Amygdala (tissue), 56 donors: ENCODE results near the gene NUP98.
A peak's percentile ranks its signal among the peaks of the same experiment; 100 is the strongest.

Experiments used
- DNase-seq, 56 donors: peaks; one replicate each; lab custom pipeline; 2025; lab: John Stamatoyannopoulos, UW

NUP98 gene

GRCh38 chr11:3797329-3798090, at the start of gene NUP98:
NUP98 (minus strand) TSS chr11:3797554; CDS start chr11:3782117, 15,437 bp downstream.
- DNase-seq = peak; percentile 88 to 100 (median 99)

- no peak for DNase-seq
Measured at GRCh38 chr11:3845670-3846069, 48.3 kb upstream of the NUP98 start.

- no peak for DNase-seq
Measured at GRCh38 chr11:3845246-3845645, 47.9 kb upstream of the NUP98 start.

GRCh38 chr11:3843326-3843725, 46.0 kb upstream of the NUP98 start:
- DNase-seq = no peak

- DNase-seq = peak in 53 of 56 donors; percentile 42 to 93 (median 77)
Measured at GRCh38 chr11:3841426-3842350, 44.3 kb upstream of the NUP98 start.

- peak in 49 of 56 donors; percentile 44 to 90 (median 75) for DNase-seq
Measured at GRCh38 chr11:3840870-3841425, 43.6 kb upstream of the NUP98 start, which contains the start of gene RHOG. RHOG (minus strand) TSS chr11:3840959; CDS start chr11:3828138, 12,821 bp downstream.

GRCh38 chr11:3840004-3840869, 42.9 kb upstream of the NUP98 start:
- peak in 9 of 56 donors; percentile 24 to 86 (median 72) for DNase-seq

- no peak for DNase-seq
Measured at GRCh38 chr11:3838504-3838903, 41.1 kb upstream of the NUP98 start.

- DNase-seq = peak in 14 of 56 donors; percentile 16 to 56 (median 30)
Measured at GRCh38 chr11:3837793-3838192, 40.4 kb upstream of the NUP98 start.

GRCh38 chr11:3836903-3837302, 39.5 kb upstream of the NUP98 start:
- DNase-seq = peak in 4 of 56 donors; percentile 12 to 33 (median 24)

GRCh38 chr11:3835751-3836150, 38.4 kb upstream of the NUP98 start:
- peak in 14 of 56 donors; percentile 19 to 73 (median 40) for DNase-seq

GRCh38 chr11:3834664-3835461, 37.5 kb upstream of the NUP98 start:
- peak in 6 of 56 donors; percentile 17 to 59 (median 32) for DNase-seq

GRCh38 chr11:3834349-3834663, 37.0 kb upstream of the NUP98 start:
- DNase-seq = no peak

- no peak for DNase-seq
Measured at GRCh38 chr11:3833449-3833848, 36.1 kb upstream of the NUP98 start.

GRCh38 chr11:3832816-3833215, 35.5 kb upstream of the NUP98 start:
- no peak for DNase-seq

- DNase-seq = peak in 3 of 56 donors; percentile 9 to 44 (median 18)
Measured at GRCh38 chr11:3831378-3832239, 34.3 kb upstream of the NUP98 start.

GRCh38 chr11:3830730-3831129, 33.4 kb upstream of the NUP98 start:
- DNase-seq = no peak

GRCh38 chr11:3830088-3830487, 32.7 kb upstream of the NUP98 start:
- DNase-seq = no peak
